A549 treated with dexamethasone at 1 μM for 4 hours (cell line): ENCODE results near the gene HLA-F. TPM values are rescaled to one million over a fixed set of nuclear protein-coding genes. Genes with fewer than 3 reads are reported as not detected.

Experiments used
- total RNA-seq: library from RNA; stranded (reverse); fragments of 200-300 nt; extraction: Qiagen RNA extraction; gene quantifications from 5 replicates; pipeline ENCODE4 v1.2.3, GENCODE V29; 2022

HLA-F gene
- 3.3 to 4.0 TPM (median 3.8 TPM) in 5 replicates for total RNA-seq

DNA sequence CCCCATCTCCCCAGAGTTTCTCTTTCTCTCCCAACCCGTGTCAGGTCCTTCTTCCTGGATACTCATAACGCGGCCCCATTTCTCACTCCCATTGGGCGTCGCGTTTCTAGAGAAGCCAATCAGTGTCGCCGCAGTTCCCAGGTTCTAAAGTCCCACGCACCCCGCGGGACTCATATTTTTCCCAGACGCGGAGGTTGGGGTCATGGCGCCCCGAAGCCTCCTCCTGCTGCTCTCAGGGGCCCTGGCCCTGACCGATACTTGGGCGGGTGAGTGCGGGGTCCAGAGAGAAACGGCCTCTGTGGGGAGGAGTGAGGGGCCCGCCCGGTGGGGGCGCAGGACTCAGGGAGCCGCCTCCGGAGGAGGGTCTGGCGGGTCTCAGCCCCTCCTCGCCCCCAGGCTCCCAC is at the start of gene HLA-F:
TSS of gene HLA-F (plus strand) at position 173 of the 404 bp plus-strand sequence. CDS start at position 203, 30 bp downstream.

GRCh38 chr6:29680904-29681303 is 42.3 kb upstream of the HLA-F start, which contains the start of gene ZFP57:
Gene ZFP57, minus strand, starts transcription at chr6:29681152. Its CDS starts 4,149 bp downstream, at chr6:29677003.

Other genes starting within 250 kb of the HLA-F start
- not detected in 5 replicates for gene MAS1L, start 235.5 kb upstream of the HLA-F start, total RNA-seq
- 0.27 to 0.65 TPM (median 0.61 TPM) in 5 replicates for gene UBD, start 163.7 kb upstream of the HLA-F start, total RNA-seq
- gene OR2H2, start 138.3 kb upstream of the HLA-F start, total RNA-seq: not detected in 5 replicates
- gene GABBR1, start 90.3 kb upstream of the HLA-F start, total RNA-seq: 2.4 to 5.9 TPM (median 4.3 TPM) in 5 replicates
- not detected in 5 replicates for gene MOG, start 66.3 kb upstream of the HLA-F start, total RNA-seq
- gene ZFP57, start 42.3 kb upstream of the HLA-F start, total RNA-seq: not detected in 5 replicates
- gene HLA-G, start 104.4 kb downstream of the HLA-F start, total RNA-seq: not detected in 5 replicates
- gene HLA-A, start 219.1 kb downstream of the HLA-F start, total RNA-seq: 120 to 143 TPM (median 135 TPM) in 5 replicates